22Rv1 (cell line): ENCODE data around the gene DAP.
"Not testable (repeated sequence)": the region's sequence is repeated elsewhere in the genome, so short reads cannot be mapped to it uniquely, and the experiment has no call there.

ENCODE experiments used
- H3K27ac ChIP-seq: fragments of 450-650 bp; 2 replicates; pipeline ENCODE4 v1.5.1; 2017
- ZFX ChIP-seq: fragments of 450-650 bp; IDR thresholded peaks from 2 replicates; pipeline ENCODE4 v1.6.1; 2017; ENCODE audit warnings: antibody characterized with exemption, borderline replicate concordance
- TF ChIP-seq, protein P1 (sequence below): fragments of 450-650 bp; IDR thresholded peaks from 2 replicates; pipeline ENCODE4 v1.5.1; 2017; ENCODE audit warnings: mild to moderate bottlenecking

The DAP gene

GRCh38 chr5:10631316-10631996, 129.6 kb downstream of the DAP start:
- no peak for TF ChIP-seq ZFX
- TF ChIP-seq, protein P1, sequence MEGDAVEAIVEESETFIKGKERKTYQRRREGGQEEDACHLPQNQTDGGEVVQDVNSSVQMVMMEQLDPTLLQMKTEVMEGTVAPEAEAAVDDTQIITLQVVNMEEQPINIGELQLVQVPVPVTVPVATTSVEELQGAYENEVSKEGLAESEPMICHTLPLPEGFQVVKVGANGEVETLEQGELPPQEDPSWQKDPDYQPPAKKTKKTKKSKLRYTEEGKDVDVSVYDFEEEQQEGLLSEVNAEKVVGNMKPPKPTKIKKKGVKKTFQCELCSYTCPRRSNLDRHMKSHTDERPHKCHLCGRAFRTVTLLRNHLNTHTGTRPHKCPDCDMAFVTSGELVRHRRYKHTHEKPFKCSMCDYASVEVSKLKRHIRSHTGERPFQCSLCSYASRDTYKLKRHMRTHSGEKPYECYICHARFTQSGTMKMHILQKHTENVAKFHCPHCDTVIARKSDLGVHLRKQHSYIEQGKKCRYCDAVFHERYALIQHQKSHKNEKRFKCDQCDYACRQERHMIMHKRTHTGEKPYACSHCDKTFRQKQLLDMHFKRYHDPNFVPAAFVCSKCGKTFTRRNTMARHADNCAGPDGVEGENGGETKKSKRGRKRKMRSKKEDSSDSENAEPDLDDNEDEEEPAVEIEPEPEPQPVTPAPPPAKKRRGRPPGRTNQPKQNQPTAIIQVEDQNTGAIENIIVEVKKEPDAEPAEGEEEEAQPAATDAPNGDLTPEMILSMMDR, result no peak
- H3K27ac ChIP-seq, result no peak overlapping the region

- H3K27ac ChIP-seq, result not testable (repeated sequence)
Measured at GRCh38 chr5:10630744-10631143, 130.3 kb downstream of the DAP start.

- H3K27ac ChIP-seq, result no peak overlapping the region
Measured at GRCh38 chr5:10630126-10630525, 130.9 kb downstream of the DAP start.

GRCh38 chr5:10629682-10630081, 131.4 kb downstream of the DAP start:
- no peak for TF ChIP-seq ZFX
- TF ChIP-seq, protein P1, result no peak
- no peak overlapping the region for H3K27ac ChIP-seq

More at GRCh38 chr5:10630126-10630525, 130.9 kb downstream of the DAP start:
- TF ChIP-seq ZFX, result no peak
- TF ChIP-seq, protein P1, result no peak
